GM21723 (cell line): Measurements from ENCODE around the gene FBXO42.
A peak's percentile ranks its signal among the peaks of the same experiment; 100 is the strongest.

ENCODE experiments used
- ATAC-seq: cut with Tn5 transposase; IDR thresholded peaks from one replicate; pipeline ENCODE4 v1.9.1; 2021; ENCODE audit warnings: mild to moderate bottlenecking, moderate library complexity; ENCODE audit not compliant: unreplicated experiment

Gene FBXO42

GRCh38 chr1:16244650-16245285, 107.5 kb downstream of the FBXO42 start:
- no peak for ATAC-seq

GRCh38 chr1:16243936-16244649, 108.2 kb downstream of the FBXO42 start:
- no peak for ATAC-seq

GRCh38 chr1:16243215-16243610, 109.1 kb downstream of the FBXO42 start:
- no peak for ATAC-seq

- ATAC-seq, result no peak
Measured at GRCh38 chr1:16242556-16243214, 109.6 kb downstream of the FBXO42 start.

GRCh38 chr1:16241221-16241708, 111.0 kb downstream of the FBXO42 start:
- no peak for ATAC-seq

GRCh38 chr1:16239972-16240491, 112.2 kb downstream of the FBXO42 start:
- ATAC-seq, result no peak

- no peak for ATAC-seq
Measured at GRCh38 chr1:16237343-16237830, 114.9 kb downstream of the FBXO42 start.

- peak; percentile 79 for ATAC-seq
Measured at GRCh38 chr1:16236511-16237342, 115.6 kb downstream of the FBXO42 start, which contains the start of gene CPLANE2. Gene CPLANE2, minus strand, starts transcription at chr1:16237183. Its CDS starts 441 bp downstream, at chr1:16236742.

- peak; percentile 36 for ATAC-seq
Measured at GRCh38 chr1:16235944-16236510, 116.3 kb downstream of the FBXO42 start.

- no peak for ATAC-seq
Measured at GRCh38 chr1:16235347-16235746, 116.9 kb downstream of the FBXO42 start.

- no peak for ATAC-seq
Measured at GRCh38 chr1:16233431-16233830, 118.8 kb downstream of the FBXO42 start.

- no peak for ATAC-seq
Measured at GRCh38 chr1:16232316-16232710, 120.0 kb downstream of the FBXO42 start.

- ATAC-seq, result no peak
Measured at GRCh38 chr1:16231331-16232315, 120.7 kb downstream of the FBXO42 start.

GRCh38 chr1:16230744-16231143, 121.5 kb downstream of the FBXO42 start:
- no peak for ATAC-seq

GRCh38 chr1:16229976-16230740, 122.1 kb downstream of the FBXO42 start:
- ATAC-seq, result no peak

- no peak for ATAC-seq
Measured at GRCh38 chr1:16226490-16227179, 125.6 kb downstream of the FBXO42 start.

- ATAC-seq, result no peak
Measured at GRCh38 chr1:16226129-16226489, 126.2 kb downstream of the FBXO42 start.

GRCh38 chr1:16224472-16224871, 127.8 kb downstream of the FBXO42 start:
- no peak for ATAC-seq
